Measurements from ENCODE around the gene OSBPL1A. TPM values are rescaled to one million over a fixed set of nuclear protein-coding genes. Genes with fewer than 3 reads are reported as not detected.

OSBPL1A gene
- polyA plus RNA-seq, 2 of the 4 experiments (the other 2 are of a cell fraction) = 10.5 to 22.1 TPM

GRCh38 chr18:24428709-24429108 lies 31.1 kb upstream of the OSBPL1A start (continued):
- no peak for TF ChIP-seq ATOH8 (CRISPR knock-in tag; IDR thresholded peaks at IDR 0.05; ENCODE audit: low read depth)

- no peaks in the 10 kb centered on the region for H3K9me3 ChIP-seq
- 29% methylated on average over 3 of the region's 3 CpGs for WGBS (ENCODE audit: missing lambda C conversion rate)
- no peak for TF ChIP-seq JUNB (IDR thresholded peaks at IDR 0.05)
- no peak for TF ChIP-seq MAFK (IDR thresholded peaks at IDR 0.05; ENCODE audit: partially characterized antibody)
- no peak for TF ChIP-seq NPAS2 (CRISPR knock-in tag; IDR thresholded peaks at IDR 0.05; ENCODE audit: borderline replicate concordance)
- no peak for TF ChIP-seq NFE2L2 (conservative IDR thresholded peaks at IDR 0.05; ENCODE audit: low read length)
- no peak for TF ChIP-seq MAZ (IDR thresholded peaks at IDR 0.05; ENCODE audit: borderline replicate concordance, low read depth, low read length)
- no peak for TF ChIP-seq KDM5A (IDR thresholded peaks at IDR 0.05)
- TF ChIP-seq SMC3 (IDR thresholded peaks at IDR 0.05) = no peak
- TF ChIP-seq, protein P1, sequence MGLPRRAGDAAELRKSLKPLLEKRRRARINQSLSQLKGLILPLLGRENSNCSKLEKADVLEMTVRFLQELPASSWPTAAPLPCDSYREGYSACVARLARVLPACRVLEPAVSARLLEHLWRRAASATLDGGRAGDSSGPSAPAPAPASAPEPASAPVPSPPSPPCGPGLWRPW (IDR thresholded peaks at IDR 0.05) = no peak
- TF ChIP-seq ESRRA (IDR thresholded peaks at IDR 0.05; ENCODE audit: borderline replicate concordance, low read length) = no peak
- TF ChIP-seq USF2 (IDR thresholded peaks at IDR 0.05) = no peak
- TF ChIP-seq, protein P2, sequence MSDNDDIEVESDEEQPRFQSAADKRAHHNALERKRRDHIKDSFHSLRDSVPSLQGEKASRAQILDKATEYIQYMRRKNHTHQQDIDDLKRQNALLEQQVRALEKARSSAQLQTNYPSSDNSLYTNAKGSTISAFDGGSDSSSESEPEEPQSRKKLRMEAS (IDR thresholded peaks at IDR 0.05) = no peak
- no peak for TF ChIP-seq CEBPB (IDR thresholded peaks at IDR 0.05)
- no peak for TF ChIP-seq HMGXB4 (CRISPR knock-in tag; IDR thresholded peaks at IDR 0.05; ENCODE audit: borderline replicate concordance)
- TF ChIP-seq FOSL2 (IDR thresholded peaks at IDR 0.05) = no peak
- TF ChIP-seq FOSL2 (CRISPR knock-in tag; IDR thresholded peaks at IDR 0.05) = no peak
- TF ChIP-seq POLR2AphosphoS2 (conservative IDR thresholded peaks at IDR 0.05; ENCODE audit: low read length) = no peak
- TF ChIP-seq BHLHE40 (IDR thresholded peaks at IDR 0.05; ENCODE audit: low read depth, low read length) = no peak
- TF ChIP-seq ZNF302 (CRISPR knock-in tag; IDR thresholded peaks at IDR 0.05) = no peak
- no peak for TF ChIP-seq CHD4 (IDR thresholded peaks at IDR 0.05; ENCODE audit: borderline replicate concordance)
- no peak for TF ChIP-seq HDAC2 (IDR thresholded peaks at IDR 0.05)
- no peak for TF ChIP-seq RCOR1 (IDR thresholded peaks at IDR 0.05; ENCODE audit: low read depth, low read length)
- CTCF ChIA-PET = no interaction called here
- ATAC-seq (peak; percentile 54 to 60; a peak in 3 of 6 replicates), DNase-seq (ENCODE audit: low read depth in 1 of 2, low spot score in 1 of 2) (peak in 1 of 2 experiments; percentile 8), FAIRE-seq (no peak)
- POLR2A ChIA-PET = interaction anchor here (1.5 kb wide), 2 partner anchors 30 to 65 kb away, joined by 4 to 12 read pairs; partner anchors contain the start of gene OSBPL1A
- H3K4me3 ChIP-seq = peak overlapping the region; percentile 71
- peaks cover 10% of the 10 kb centered on the region; the same call in 1 of the 3 replicates for H3K4me1 ChIP-seq
- peak overlapping the region; percentile 95 for H3K4me2 ChIP-seq
- H3K27ac ChIP-seq = peak overlapping the region; percentile 95 to 100
Observed at GRCh38 chr18:24427484-24427883, 29.9 kb upstream of the OSBPL1A start.
